ENCODE measurements around the gene CACNA1C. TPM values are rescaled to one million over a fixed set of nuclear protein-coding genes. Genes with fewer than 3 reads are reported as not detected.

CACNA1C gene
- total and polyA plus RNA-seq, 4 donors = 4.3 to 114 (median 46.3) TPM

DNA sequence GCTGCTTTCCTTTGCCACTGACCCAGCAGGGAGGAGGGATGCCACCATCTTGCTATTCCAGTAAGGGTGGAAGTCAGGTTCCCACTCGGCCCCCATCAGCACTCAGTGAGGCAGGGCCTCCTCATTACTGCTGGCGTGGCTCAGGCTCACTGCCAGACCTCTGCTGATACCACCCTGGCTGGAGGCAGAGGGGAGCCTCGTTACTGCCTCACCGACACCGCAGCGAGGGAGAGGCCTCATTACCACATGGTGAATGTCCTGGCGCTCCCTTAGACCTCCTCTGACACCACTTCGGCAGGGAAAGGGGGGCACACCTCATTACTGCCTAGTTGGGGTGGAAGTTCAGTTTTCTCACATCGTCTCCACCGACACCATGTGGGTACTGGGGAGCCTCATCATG, 354.1 kb downstream of the CACNA1C start:
- Histone ChIP-seq H3K4me1 (ENCODE audit: control insufficient read depth in 1 of 2, insufficient read depth in 2 of 2, low read length in 2 of 2) (no peaks in the 10 kb centered on the region), H3K9me3 (ENCODE audit: control insufficient read depth, low read length) (no peaks in the 10 kb centered on the region), H3K27me3 (ENCODE audit: control insufficient read depth in 1 of 2, insufficient read depth in 2 of 2, low read length in 1 of 2) (no peaks in the 10 kb centered on the region), H3K4me3 (ENCODE audit: low read length in 2 of 2) (no peak overlapping the region), H3K27ac (ENCODE audit: low read depth in 1 of 2, low read length in 2 of 2) (no peak overlapping the region), H3K36me3 (ENCODE audit: control insufficient read depth in 1 of 2, insufficient read depth in 2 of 2, low read length in 1 of 2) (no peaks in the 10 kb centered on the region)
- no peak for ATAC-seq (ENCODE audit: low FRiP score)
- DNase-seq = no peak
- 93 to 94% methylated on average over 10 of the region's 10 CpGs for WGBS, 2 donors
- intact Hi-C loops (cut with DNase I) = no loop called here

GRCh38 chr12:2408262-2408661, 355.5 kb downstream of the CACNA1C start:
- H3K36me3 ChIP-seq (ENCODE audit: control insufficient read depth in 1 of 2, insufficient read depth in 2 of 2, low read length in 1 of 2) = no peaks in the 10 kb centered on the region
- WGBS, 2 donors = 88 to 92% methylated on average over 3 of the region's 3 CpGs
- no peak overlapping the region for H3K27ac ChIP-seq (ENCODE audit: low read depth in 1 of 2, low read length in 2 of 2)
- H3K27me3 ChIP-seq (ENCODE audit: control insufficient read depth in 1 of 2, insufficient read depth in 2 of 2, low read length in 1 of 2) = no peaks in the 10 kb centered on the region
- H3K4me1 ChIP-seq (ENCODE audit: control insufficient read depth in 1 of 2, insufficient read depth in 2 of 2, low read length in 2 of 2) = no peaks in the 10 kb centered on the region
- no peak overlapping the region for H3K4me3 ChIP-seq (ENCODE audit: low read length in 2 of 2)
- no peak for DNase-seq
- ATAC-seq (ENCODE audit: low FRiP score) = no peak
- intact Hi-C loops (cut with DNase I) = no loop called here
- no peaks in the 10 kb centered on the region for H3K9me3 ChIP-seq (ENCODE audit: control insufficient read depth, low read length)

GRCh38 chr12:2409656-2410265, 357.0 kb downstream of the CACNA1C start:
- no peak overlapping the region for H3K27ac ChIP-seq (ENCODE audit: low read depth in 1 of 2, low read length in 2 of 2)
- H3K9me3 ChIP-seq (ENCODE audit: control insufficient read depth, low read length) = no peaks in the 10 kb centered on the region
- no peak for DNase-seq
- no peak overlapping the region for H3K4me3 ChIP-seq (ENCODE audit: low read length in 2 of 2)
- WGBS, 2 donors = 91 to 93% methylated on average over 21 of the region's 21 CpGs
- ATAC-seq (ENCODE audit: low FRiP score) = no peak
- no peaks in the 10 kb centered on the region for H3K27me3 ChIP-seq (ENCODE audit: control insufficient read depth in 1 of 2, insufficient read depth in 2 of 2, low read length in 1 of 2)
- intact Hi-C loops (cut with DNase I) = no loop called here
- no peaks in the 10 kb centered on the region for H3K36me3 ChIP-seq (ENCODE audit: control insufficient read depth in 1 of 2, insufficient read depth in 2 of 2, low read length in 1 of 2)
- no peaks in the 10 kb centered on the region for H3K4me1 ChIP-seq (ENCODE audit: control insufficient read depth in 1 of 2, insufficient read depth in 2 of 2, low read length in 2 of 2)

DNA sequence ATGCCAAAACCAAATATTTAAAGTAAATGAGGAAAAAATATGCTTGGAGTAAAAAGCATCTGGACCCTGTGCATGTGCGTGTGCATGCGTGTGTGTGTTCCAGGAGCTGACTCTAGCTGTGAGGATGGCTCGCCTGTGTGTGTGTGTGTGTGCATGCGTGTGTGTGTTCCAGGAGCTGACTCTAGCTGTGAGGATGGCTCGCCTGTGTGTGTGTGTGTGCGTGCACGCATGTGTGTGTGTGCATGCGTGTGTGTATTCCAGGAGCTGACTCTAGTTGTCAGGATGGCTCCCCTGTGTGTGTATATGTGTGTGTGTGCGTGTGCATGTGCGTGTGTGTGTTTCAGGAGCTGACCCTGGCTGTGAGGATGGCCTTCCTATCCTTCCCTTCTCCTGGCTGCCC, 357.7 kb downstream of the CACNA1C start:
- Histone ChIP-seq H3K36me3 (ENCODE audit: control insufficient read depth in 1 of 2, insufficient read depth in 2 of 2, low read length in 1 of 2) (no peaks in the 10 kb centered on the region), H3K9me3 (ENCODE audit: control insufficient read depth, low read length) (no peaks in the 10 kb centered on the region), H3K4me1 (ENCODE audit: control insufficient read depth in 1 of 2, insufficient read depth in 2 of 2, low read length in 2 of 2) (no peaks in the 10 kb centered on the region), H3K27ac (ENCODE audit: low read depth in 1 of 2, low read length in 2 of 2) (no peak overlapping the region), H3K4me3 (ENCODE audit: low read length in 2 of 2) (no peak overlapping the region), H3K27me3 (ENCODE audit: control insufficient read depth in 1 of 2, insufficient read depth in 2 of 2, low read length in 1 of 2) (no peaks in the 10 kb centered on the region)
- intact Hi-C loops (cut with DNase I) = no loop called here
- 96 to 97% methylated on average over 10 of the region's 10 CpGs for WGBS, 2 donors
- DNase-seq = no peak
- no peak for ATAC-seq (ENCODE audit: low FRiP score)

DNA sequence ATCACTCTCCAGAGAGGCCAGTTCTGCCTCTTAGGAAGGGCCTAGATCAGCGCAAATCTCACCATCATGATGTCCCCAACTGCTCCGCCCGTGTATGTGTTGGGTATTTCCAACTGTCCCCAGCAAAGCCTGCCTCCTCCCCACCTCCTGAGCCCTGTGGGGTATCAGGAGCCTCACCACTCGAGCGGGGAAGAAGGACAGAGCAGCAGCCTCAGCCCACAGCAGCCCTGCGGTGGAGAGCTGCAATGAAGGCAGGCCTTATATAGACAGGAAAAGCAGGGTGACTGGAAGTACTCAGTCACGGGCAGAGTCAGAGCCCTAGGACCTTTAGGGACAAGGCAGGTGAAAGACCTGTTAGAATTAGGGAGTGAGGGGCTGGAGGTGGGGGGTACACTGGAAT, 358.2 kb downstream of the CACNA1C start:
- H3K4me1 ChIP-seq (ENCODE audit: control insufficient read depth in 1 of 2, insufficient read depth in 2 of 2, low read length in 2 of 2) = no peaks in the 10 kb centered on the region
- no peaks in the 10 kb centered on the region for H3K27me3 ChIP-seq (ENCODE audit: control insufficient read depth in 1 of 2, insufficient read depth in 2 of 2, low read length in 1 of 2)
- WGBS, 2 donors = 84 to 91% methylated on average over 7 of the region's 7 CpGs
- intact Hi-C loops (cut with DNase I) = no loop called here
- H3K36me3 ChIP-seq (ENCODE audit: control insufficient read depth in 1 of 2, insufficient read depth in 2 of 2, low read length in 1 of 2) = no peaks in the 10 kb centered on the region
- H3K4me3 ChIP-seq (ENCODE audit: low read length in 2 of 2) = no peak overlapping the region
- ATAC-seq (ENCODE audit: low FRiP score) (no peak), DNase-seq (no peak)
- no peak overlapping the region for H3K27ac ChIP-seq (ENCODE audit: low read depth in 1 of 2, low read length in 2 of 2)
- no peaks in the 10 kb centered on the region for H3K9me3 ChIP-seq (ENCODE audit: control insufficient read depth, low read length)

GRCh38 chr12:2411616-2412304, 359.0 kb downstream of the CACNA1C start:
- Histone ChIP-seq H3K27ac (ENCODE audit: low read depth in 1 of 2, low read length in 2 of 2) (no peak overlapping the region), H3K9me3 (ENCODE audit: control insufficient read depth, low read length) (no peaks in the 10 kb centered on the region), H3K4me1 (ENCODE audit: control insufficient read depth in 1 of 2, insufficient read depth in 2 of 2, low read length in 2 of 2) (no peaks in the 10 kb centered on the region), H3K36me3 (ENCODE audit: control insufficient read depth in 1 of 2, insufficient read depth in 2 of 2, low read length in 1 of 2) (no peaks in the 10 kb centered on the region), H3K27me3 (ENCODE audit: control insufficient read depth in 1 of 2, insufficient read depth in 2 of 2, low read length in 1 of 2) (no peaks in the 10 kb centered on the region), H3K4me3 (ENCODE audit: low read length in 2 of 2) (no peak overlapping the region)
- 91 to 92% methylated on average over 12 of the region's 12 CpGs for WGBS, 2 donors
- ATAC-seq (ENCODE audit: low FRiP score) = no peak
- intact Hi-C loops (cut with DNase I) = no loop called here
- DNase-seq = no peak

DNA sequence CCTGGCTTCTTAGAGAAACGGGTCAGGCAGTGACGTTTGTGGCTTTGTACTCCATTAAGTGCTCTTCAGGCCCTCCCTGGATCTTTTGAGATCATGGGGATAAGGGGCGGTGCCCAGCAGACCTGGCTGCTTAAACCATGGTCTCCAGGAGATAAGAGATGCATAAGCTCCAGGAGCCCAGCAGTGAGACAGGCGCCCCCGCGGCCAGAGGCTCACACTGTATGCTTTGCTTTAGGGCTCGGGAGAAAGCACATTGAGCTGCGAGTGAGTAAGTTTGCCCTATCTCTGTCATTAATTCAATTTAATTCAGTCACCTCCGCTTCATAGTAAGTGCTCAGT, 359.5 kb downstream of the CACNA1C start:
- no peak overlapping the region for H3K27ac ChIP-seq (ENCODE audit: low read depth in 1 of 2, low read length in 2 of 2)
- WGBS, 2 donors = 83 to 84% methylated on average over 9 of the region's 9 CpGs
- no peaks in the 10 kb centered on the region for H3K4me1 ChIP-seq (ENCODE audit: control insufficient read depth in 1 of 2, insufficient read depth in 2 of 2, low read length in 2 of 2)
- no peaks in the 10 kb centered on the region for H3K9me3 ChIP-seq (ENCODE audit: control insufficient read depth, low read length)
- no peaks in the 10 kb centered on the region for H3K36me3 ChIP-seq (ENCODE audit: control insufficient read depth in 1 of 2, insufficient read depth in 2 of 2, low read length in 1 of 2)
- intact Hi-C loops (cut with DNase I) = no loop called here
- ATAC-seq (ENCODE audit: low FRiP score) (no peak), DNase-seq (no peak)
- no peaks in the 10 kb centered on the region for H3K27me3 ChIP-seq (ENCODE audit: control insufficient read depth in 1 of 2, insufficient read depth in 2 of 2, low read length in 1 of 2)
- no peak overlapping the region for H3K4me3 ChIP-seq (ENCODE audit: low read length in 2 of 2)

DNA sequence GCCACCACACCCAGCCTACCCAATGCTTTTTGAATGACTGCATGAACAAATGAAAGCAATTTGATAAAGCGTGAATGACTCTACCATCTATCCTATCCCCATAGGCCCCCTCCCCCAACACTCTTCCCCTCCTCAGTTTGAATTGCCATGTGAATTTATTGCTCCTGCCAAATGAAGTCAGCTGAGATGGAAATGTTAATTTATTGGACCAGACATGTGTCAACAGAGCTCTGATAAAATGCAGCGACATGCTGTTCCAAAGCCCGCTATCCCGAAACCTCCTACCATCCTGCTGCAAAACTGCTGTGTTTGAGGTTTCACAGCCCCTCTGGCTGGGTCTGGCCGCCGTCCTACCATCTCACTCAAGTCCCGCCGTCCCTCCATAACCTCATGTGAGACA, 360.5 kb downstream of the CACNA1C start:
- ATAC-seq (ENCODE audit: low FRiP score) = no peak
- H3K27ac ChIP-seq (ENCODE audit: low read depth in 1 of 2, low read length in 2 of 2) = no peak overlapping the region

DNA sequence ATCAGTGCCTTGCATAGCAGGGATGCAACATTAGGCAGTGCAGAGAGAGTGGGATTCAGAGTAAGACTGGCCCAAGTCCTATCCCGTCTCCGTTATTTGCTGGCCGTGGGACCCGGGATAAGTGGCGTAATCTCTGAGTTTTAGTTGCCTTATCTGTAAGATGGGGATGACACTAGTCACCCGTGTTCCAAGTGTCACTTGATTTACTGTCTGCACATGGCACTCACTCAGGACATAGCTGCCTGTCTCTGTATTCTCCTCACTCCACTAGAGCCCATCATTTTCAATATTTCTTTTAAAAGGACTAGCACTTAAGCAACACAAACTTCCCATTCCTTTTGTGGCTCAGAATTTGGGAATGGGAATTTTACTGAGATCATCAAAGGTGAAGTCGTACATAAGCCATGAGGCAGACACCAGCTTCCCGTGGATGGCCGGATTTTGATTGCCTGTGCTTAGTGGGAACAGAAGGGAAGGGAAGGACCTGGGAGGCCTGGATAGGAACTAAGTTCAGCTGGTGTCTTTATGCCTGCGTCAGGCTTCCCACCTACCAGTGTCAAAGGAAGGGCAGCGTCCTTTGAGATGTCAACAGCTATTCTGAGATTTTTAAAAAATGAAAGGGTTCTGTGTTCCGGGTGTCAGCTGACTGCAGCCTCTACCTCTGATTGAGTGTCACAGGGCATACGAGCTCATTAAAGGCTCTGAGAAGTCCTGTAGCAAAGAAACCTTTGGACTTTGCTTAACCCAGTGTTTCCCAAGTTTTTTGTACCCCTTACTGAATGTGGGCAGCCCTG, 361.4 kb downstream of the CACNA1C start:
- intact Hi-C loops (cut with DNase I) = no loop called here
- no peaks in the 10 kb centered on the region for H3K27me3 ChIP-seq (ENCODE audit: control insufficient read depth in 1 of 2, insufficient read depth in 2 of 2, low read length in 1 of 2)
- no peaks in the 10 kb centered on the region for H3K36me3 ChIP-seq (ENCODE audit: control insufficient read depth in 1 of 2, insufficient read depth in 2 of 2, low read length in 1 of 2)
- peak overlapping the region in 1 of 2 donors; percentile 43 for H3K27ac ChIP-seq (ENCODE audit: low read depth in 1 of 2, low read length in 2 of 2)
- ATAC-seq (ENCODE audit: low FRiP score) (no peak), DNase-seq (no peak)
- H3K4me1 ChIP-seq (ENCODE audit: control insufficient read depth in 1 of 2, insufficient read depth in 2 of 2, low read length in 2 of 2) = no peaks in the 10 kb centered on the region
- WGBS, 2 donors = 71 to 78% methylated on average over 13 of the region's 13 CpGs
- no peak overlapping the region for H3K4me3 ChIP-seq (ENCODE audit: low read length in 2 of 2)
- H3K9me3 ChIP-seq (ENCODE audit: control insufficient read depth, low read length) = no peaks in the 10 kb centered on the region

More for the DNA sequence above, 360.5 kb downstream of the CACNA1C start:
- DNase-seq = no peak
- Histone ChIP-seq H3K9me3 (ENCODE audit: control insufficient read depth, low read length) (no peaks in the 10 kb centered on the region), H3K27me3 (ENCODE audit: control insufficient read depth in 1 of 2, insufficient read depth in 2 of 2, low read length in 1 of 2) (no peaks in the 10 kb centered on the region), H3K4me1 (ENCODE audit: control insufficient read depth in 1 of 2, insufficient read depth in 2 of 2, low read length in 2 of 2) (no peaks in the 10 kb centered on the region), H3K4me3 (ENCODE audit: low read length in 2 of 2) (no peak overlapping the region), H3K36me3 (ENCODE audit: control insufficient read depth in 1 of 2, insufficient read depth in 2 of 2, low read length in 1 of 2) (no peaks in the 10 kb centered on the region)
- intact Hi-C loops (cut with DNase I) = no loop called here
- WGBS, 2 donors = 88 to 91% methylated on average over 8 of the region's 8 CpGs
